Activated B cell treated with CpG ODN at 0.5 μM for 24 hours (primary cell): ENCODE data around the gene PRR5L. TPM values are rescaled to one million over a fixed set of nuclear protein-coding genes. Genes with fewer than 3 reads are reported as not detected.

Source experiments
- ATAC-seq: fragments of 200-7000 bp; cut with Tn5 transposase; one replicate; pipeline ENCODE4 v1.10.0; 2021; ENCODE audit warnings: low read depth, mild to moderate bottlenecking, moderate library complexity
- CTCF ChIA-PET: fragments of 350-600 bp; sonication (Branson Sonifier 250); formaldehyde crosslinking; loops from one replicate; lab custom pipeline; 2021; ENCODE audit warnings: antibody characterized with exemption; lab: Charles Lee
- POLR2A ChIA-PET: fragments of 350-600 bp; sonication (Branson Sonifier 250); formaldehyde crosslinking; loops from one replicate; lab custom pipeline; 2021; ENCODE audit warnings: antibody characterized with exemption; lab: Charles Lee
- DNase-seq: peaks from one replicate; pipeline ENCODE4 v3.0.0; 2022
- H3K27ac Mint-ChIP-seq: one replicate; pipeline ENCODE4 v1.8.0; 2020; ENCODE audit warnings: mixed read lengths
- H3K27me3 Mint-ChIP-seq: one replicate; pipeline ENCODE4 v1.8.0; 2021; ENCODE audit warnings: mixed read lengths
- H3K36me3 Mint-ChIP-seq: one replicate; pipeline ENCODE4 v1.8.0; 2021; ENCODE audit warnings: low read depth, mixed read lengths
- H3K4me1 Mint-ChIP-seq: one replicate; pipeline ENCODE4 v1.8.0; 2021; ENCODE audit warnings: mixed read lengths
- H3K4me3 Mint-ChIP-seq: one replicate; pipeline ENCODE4 v1.8.0; 2020; ENCODE audit warnings: mild to moderate bottlenecking, mixed read lengths
- H3K9me3 Mint-ChIP-seq: one replicate; pipeline ENCODE4 v1.8.0; 2020; ENCODE audit warnings: mixed read lengths
- intact Hi-C: fragments of 100-400 bp; cut with micrococcal nuclease; formaldehyde crosslinking; loops from one replicate; pipeline ENCODE4 v1.15.1; 2024
- total RNA-seq: library from RNA; stranded (reverse); gene quantifications from 2 replicates; pipeline ENCODE4 v1.2.3, GENCODE V29; 2022
- TF ChIP-seq, protein P1 (sequence below): fragments of 200-600 bp; IDR thresholded peaks from one replicate; pipeline ENCODE4 v1.8.0; 2022; ENCODE audit warnings: antibody characterized with exemption, mild to moderate bottlenecking

The PRR5L gene
- total RNA-seq, 1 donor from 2014 or later = 1.0 TPM

DNA sequence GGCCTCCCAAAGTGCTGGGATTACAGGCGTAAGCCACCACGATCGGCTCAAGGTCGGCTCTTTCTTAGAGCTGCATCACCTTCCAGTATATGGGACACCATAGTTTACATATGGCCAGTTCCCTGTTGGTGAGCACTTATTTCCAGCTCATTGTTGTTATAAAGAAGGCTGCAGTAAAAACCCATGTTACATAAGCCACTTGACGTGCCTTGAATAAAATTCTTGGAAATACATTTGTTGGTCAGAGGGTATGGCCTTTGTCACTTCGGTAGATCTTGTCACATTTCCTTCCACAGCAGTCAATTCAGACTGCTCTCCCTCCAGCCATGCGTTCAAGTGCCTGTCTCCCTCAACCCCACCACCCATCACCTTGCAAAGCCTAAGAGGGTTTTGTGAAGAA lies 92.9 kb downstream of the PRR5L start:
- Mint-ChIP-seq H3K9me3 (peaks cover 4% of the 10 kb centered on the region), H3K4me1 (peaks cover 35% of the 10 kb centered on the region), H3K27me3 (no peaks in the 10 kb centered on the region), H3K4me3 (no peak overlapping the region), H3K36me3 (no peaks in the 10 kb centered on the region), H3K27ac (no peak overlapping the region)
- POLR2A ChIA-PET = no interaction called here
- DNase-seq = no peak
- intact Hi-C loops = no loop called here
- no peak for ATAC-seq
- CTCF ChIA-PET = interaction anchor here (0.8 kb wide), 1 partner anchor 25 kb away, joined by 3 read pairs; no protein-coding TSS in a partner anchor
- TF ChIP-seq, protein P1, sequence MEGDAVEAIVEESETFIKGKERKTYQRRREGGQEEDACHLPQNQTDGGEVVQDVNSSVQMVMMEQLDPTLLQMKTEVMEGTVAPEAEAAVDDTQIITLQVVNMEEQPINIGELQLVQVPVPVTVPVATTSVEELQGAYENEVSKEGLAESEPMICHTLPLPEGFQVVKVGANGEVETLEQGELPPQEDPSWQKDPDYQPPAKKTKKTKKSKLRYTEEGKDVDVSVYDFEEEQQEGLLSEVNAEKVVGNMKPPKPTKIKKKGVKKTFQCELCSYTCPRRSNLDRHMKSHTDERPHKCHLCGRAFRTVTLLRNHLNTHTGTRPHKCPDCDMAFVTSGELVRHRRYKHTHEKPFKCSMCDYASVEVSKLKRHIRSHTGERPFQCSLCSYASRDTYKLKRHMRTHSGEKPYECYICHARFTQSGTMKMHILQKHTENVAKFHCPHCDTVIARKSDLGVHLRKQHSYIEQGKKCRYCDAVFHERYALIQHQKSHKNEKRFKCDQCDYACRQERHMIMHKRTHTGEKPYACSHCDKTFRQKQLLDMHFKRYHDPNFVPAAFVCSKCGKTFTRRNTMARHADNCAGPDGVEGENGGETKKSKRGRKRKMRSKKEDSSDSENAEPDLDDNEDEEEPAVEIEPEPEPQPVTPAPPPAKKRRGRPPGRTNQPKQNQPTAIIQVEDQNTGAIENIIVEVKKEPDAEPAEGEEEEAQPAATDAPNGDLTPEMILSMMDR = no peak

DNA sequence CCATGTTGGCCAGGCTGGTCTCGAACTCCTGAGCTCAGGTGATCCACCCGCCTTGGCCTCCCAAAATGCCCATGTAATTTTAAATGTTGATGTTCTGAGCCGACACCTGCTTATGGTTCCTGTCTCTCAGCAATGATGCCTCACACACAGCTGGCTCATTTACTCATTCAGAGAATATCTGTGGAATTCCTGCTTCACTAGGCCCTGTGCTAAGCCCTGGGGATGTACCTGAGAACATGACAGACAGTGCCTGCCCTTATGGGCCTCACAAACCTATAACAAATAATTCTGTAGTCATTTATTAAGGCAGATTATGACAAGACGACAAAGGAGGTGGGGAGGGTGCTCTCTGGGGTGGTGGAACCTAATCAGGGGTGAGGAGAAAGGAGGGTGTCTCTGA lies 93.7 kb downstream of the PRR5L start:
- TF ChIP-seq, protein P1 = no peak
- Mint-ChIP-seq H3K27me3 (no peaks in the 10 kb centered on the region), H3K4me3 (no peak overlapping the region), H3K36me3 (no peaks in the 10 kb centered on the region), H3K4me1 (peaks cover 38% of the 10 kb centered on the region), H3K9me3 (peaks cover 4% of the 10 kb centered on the region), H3K27ac (no peak overlapping the region)
- no peak for DNase-seq
- intact Hi-C loops = no loop called here
- POLR2A ChIA-PET = no interaction called here
- ATAC-seq = no peak
- CTCF ChIA-PET = interaction anchor here (0.8 kb wide), 1 partner anchor 26 kb away, joined by 3 read pairs; no protein-coding TSS in a partner anchor

DNA sequence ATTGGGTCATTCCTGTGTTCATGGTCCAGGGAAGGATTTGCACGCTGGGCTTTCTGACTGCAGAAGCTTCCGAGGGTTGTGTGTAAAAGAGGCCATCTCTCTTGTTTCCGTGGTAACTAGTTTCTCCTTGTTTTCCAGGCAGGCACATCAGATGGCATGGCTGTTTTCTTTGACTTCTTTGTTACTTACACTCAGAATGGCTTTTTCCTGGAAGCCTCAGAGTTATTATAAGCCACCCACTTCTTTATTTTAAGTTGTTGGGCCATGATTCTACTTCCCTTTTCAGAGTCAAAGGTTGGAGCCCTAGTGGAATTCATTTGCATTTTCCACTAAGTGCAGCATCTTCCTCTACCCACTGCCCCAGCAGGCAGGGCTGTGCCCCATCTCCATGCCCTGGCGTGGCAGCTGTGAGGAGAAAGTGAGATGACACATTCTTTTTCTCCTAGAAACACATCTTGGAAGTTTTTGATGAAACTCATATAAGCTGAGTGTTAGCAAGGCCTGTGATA lies 94.9 kb downstream of the PRR5L start:
- intact Hi-C loops = no loop called here
- Mint-ChIP-seq H3K36me3 (no peaks in the 10 kb centered on the region), H3K27me3 (no peaks in the 10 kb centered on the region), H3K4me3 (no peak overlapping the region), H3K27ac (peak overlapping the region; percentile 24), H3K4me1 (peaks cover 38% of the 10 kb centered on the region), H3K9me3 (peaks cover 4% of the 10 kb centered on the region)
- CTCF ChIA-PET = no interaction called here
- POLR2A ChIA-PET = no interaction called here
- TF ChIP-seq, protein P1 = no peak
- ATAC-seq (peak; percentile 88), DNase-seq (no peak)

DNA sequence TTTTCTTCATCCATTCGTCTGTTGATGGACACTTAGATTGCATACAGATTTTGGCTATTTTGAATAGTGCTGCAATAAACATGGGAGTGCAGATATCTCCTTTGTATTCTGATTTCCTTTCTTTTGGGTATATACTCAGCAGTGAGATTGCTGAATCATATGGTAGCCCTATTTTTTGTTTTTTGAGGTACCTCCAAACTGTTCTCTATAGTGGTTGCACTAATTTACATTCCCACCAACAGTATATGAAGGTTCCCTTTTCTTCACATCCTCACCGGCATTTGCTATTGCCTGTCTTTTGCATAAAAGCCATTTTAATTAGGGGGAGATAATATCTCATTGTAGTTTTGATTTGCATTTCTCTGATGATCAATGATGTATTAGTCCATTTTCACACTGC lies 96.1 kb downstream of the PRR5L start:
- POLR2A ChIA-PET = no interaction called here
- intact Hi-C loops = no loop called here
- Mint-ChIP-seq H3K9me3 (peaks cover 4% of the 10 kb centered on the region), H3K4me3 (no peak overlapping the region), H3K36me3 (no peaks in the 10 kb centered on the region), H3K27ac (no peak overlapping the region), H3K27me3 (no peaks in the 10 kb centered on the region), H3K4me1 (peaks cover 38% of the 10 kb centered on the region)
- TF ChIP-seq, protein P1 = no peak
- DNase-seq (no peak), ATAC-seq (no peak)
- CTCF ChIA-PET = no interaction called here

DNA sequence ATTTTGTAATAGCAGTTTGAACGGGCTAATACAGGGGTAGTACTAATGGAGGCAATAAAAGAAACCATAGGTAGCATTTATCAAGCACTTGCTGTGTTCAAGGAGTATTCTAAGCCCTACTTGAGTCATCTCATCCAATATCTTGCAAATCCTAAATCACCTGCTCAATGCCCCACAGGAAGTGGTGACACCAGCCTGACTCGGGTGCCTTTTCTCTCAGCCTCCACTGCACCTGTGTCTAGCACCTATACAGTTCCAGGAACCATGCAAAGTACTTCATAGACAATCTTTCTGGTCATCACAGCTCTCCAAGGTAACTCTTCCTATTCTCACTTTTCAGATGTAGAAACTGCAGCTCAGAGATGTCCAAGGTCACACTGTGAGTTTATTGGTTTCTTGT lies 98.0 kb downstream of the PRR5L start:
- H3K27ac Mint-ChIP-seq = no peak overlapping the region
- ATAC-seq = no peak
- no peak for DNase-seq
- H3K36me3 Mint-ChIP-seq = no peaks in the 10 kb centered on the region
- TF ChIP-seq, protein P1 = no peak
- no peaks in the 10 kb centered on the region for H3K27me3 Mint-ChIP-seq
- H3K9me3 Mint-ChIP-seq = peaks cover 4% of the 10 kb centered on the region
- CTCF ChIA-PET = no interaction called here
- H3K4me3 Mint-ChIP-seq = no peak overlapping the region
- intact Hi-C loops = loop anchor here (2.0 kb wide), 1 partner anchor 15 kb away; no protein-coding TSS in a partner anchor
- peaks cover 40% of the 10 kb centered on the region for H3K4me1 Mint-ChIP-seq
- POLR2A ChIA-PET = interaction anchor here (0.7 kb wide), 1 partner anchor 18 kb away, joined by 3 read pairs; no protein-coding TSS in a partner anchor
